B cell (primary cell): ENCODE measurements around the gene TRA2A. TPM values are rescaled to one million over a fixed set of nuclear protein-coding genes. Genes with fewer than 3 reads are reported as not detected.

Source experiments
- ATAC-seq: fragments of 200-7000 bp; cut with Tn5 transposase; one replicate; pipeline ENCODE4 v1.10.0; 2021; ENCODE audit warnings: low read depth, mild to moderate bottlenecking, moderate number of reproducible peaks, moderate library complexity
- CTCF ChIA-PET: fragments of 350-600 bp; sonication (Branson Sonifier 250); formaldehyde crosslinking; loops from one replicate; lab custom pipeline; 2021; ENCODE audit warnings: antibody characterized with exemption, inconsistent platforms; lab: Charles Lee
- POLR2A ChIA-PET: fragments of 350-600 bp; sonication (Branson Sonifier 250); formaldehyde crosslinking; loops from one replicate; lab custom pipeline; 2021; ENCODE audit warnings: antibody characterized with exemption; lab: Charles Lee
- DNase-seq: peaks from one replicate; pipeline ENCODE4 v3.0.0; 2013
- H2AFZ ChIP-seq: 2 replicates; pipeline ENCODE4 v1.6.1; 2012; ENCODE audit warnings: mild to moderate bottlenecking, low read depth, low read length; ENCODE audit not compliant: insufficient read depth, poor library complexity, severe bottlenecking
- H3K27ac ChIP-seq, 2 donors: 1 replicate in 1 of 2; 2 replicates in 1 of 2; pipeline ENCODE4 v1.5.1; 2012 to 2013; ENCODE audit warnings: low read length in 2 of 2, mild to moderate bottlenecking in 2 of 2, moderate library complexity in 1 of 2
- H3K27me3 ChIP-seq, 4 experiments: fragments of 200-600 bp in 1 of 4; sonication (generic) in 1 of 4; replicated peaks in 1 of 4; 1 replicate in 2 of 4; 2 replicates in 2 of 4; pipeline versions ENCODE4 v1.6.1 to v1.7.0; 2013 to 2016; ENCODE audit warnings: low read length in 3 of 4, mild to moderate bottlenecking in 2 of 4, mixed read lengths in 1 of 4, moderate library complexity in 1 of 4; ENCODE audit not compliant: insufficient read depth in 4 of 4, control insufficient read depth in 3 of 4; ENCODE audit errors: control extremely low read depth in 1 of 4
- H3K36me3 ChIP-seq, 2 experiments: replicated peaks in 1 of 2; 1 replicate in 1 of 2; 2 replicates in 1 of 2; pipeline versions ENCODE4 v1.6.1 to v1.7.1; 2013; ENCODE audit warnings: low read length in 1 of 2; ENCODE audit not compliant: insufficient read depth in 2 of 2, control insufficient read depth in 1 of 2; ENCODE audit errors: control extremely low read depth in 1 of 2, extremely low read depth in 1 of 2
- H3K4me1 ChIP-seq, 2 donors: fragments of 200-600 bp in 1 of 2; sonication (generic) in 1 of 2; 1 replicate in 1 of 2; 2 replicates in 1 of 2; pipeline versions ENCODE4 v1.5.1 to v1.6.1; 2013 to 2017; ENCODE audit warnings: low read length in 2 of 2; ENCODE audit not compliant: control insufficient read depth in 2 of 2, insufficient read depth in 2 of 2
- H3K4me2 ChIP-seq: replicated peaks from 2 replicates; pipeline ENCODE3; 2012; ENCODE audit warnings: mild to moderate bottlenecking, low read depth, low read length; ENCODE audit not compliant: poor library complexity, severe bottlenecking
- H3K4me3 ChIP-seq, 5 experiments: fragments of 200-600 bp in 1 of 5; sonication (generic) in 1 of 5; 1 replicate in 3 of 5; 2 replicates in 2 of 5; pipeline versions ENCODE4 v1.5.1 to v1.7.0; 2011 to 2016; ENCODE audit warnings: low read length in 4 of 5, mild to moderate bottlenecking in 4 of 5, low read depth in 2 of 5, control low read depth in 1 of 5, moderate library complexity in 1 of 5; ENCODE audit not compliant: insufficient read depth in 1 of 5; ENCODE audit errors: control extremely low read depth in 1 of 5, extremely low read depth in 1 of 5
- H3K79me2 ChIP-seq: fragments of 200-600 bp; sonication (generic); one replicate; pipeline ENCODE4 v1.6.0; 2016; ENCODE audit warnings: low read length; ENCODE audit not compliant: control insufficient read depth, insufficient read depth
- H3K9ac ChIP-seq: fragments of 200-600 bp; sonication (generic); 2 replicates; pipeline ENCODE4 v1.6.1; 2017; ENCODE audit warnings: mild to moderate bottlenecking, low read length, moderate library complexity
- H3K9me3 ChIP-seq, 3 donors: one replicate each; pipeline versions ENCODE4 v1.6.1 to v1.7.1; 2013; ENCODE audit warnings: low read length in 2 of 3; ENCODE audit not compliant: control insufficient read depth in 2 of 3, insufficient read depth in 1 of 3; ENCODE audit errors: control extremely low read depth in 1 of 3
- H4K20me1 ChIP-seq: 2 replicates; pipeline ENCODE4 v1.6.0; 2012; ENCODE audit warnings: mild to moderate bottlenecking, low read length; ENCODE audit not compliant: insufficient read depth, control insufficient read depth, poor library complexity, severe bottlenecking
- H3K27ac Mint-ChIP-seq: one replicate; pipeline ENCODE4 v1.8.0; 2021; ENCODE audit warnings: mixed read lengths
- H3K27me3 Mint-ChIP-seq: one replicate; pipeline ENCODE4 v1.8.0; 2021; ENCODE audit warnings: mixed read lengths
- H3K4me1 Mint-ChIP-seq: one replicate; pipeline ENCODE4 v1.8.0; 2021; ENCODE audit warnings: mixed read lengths
- H3K4me3 Mint-ChIP-seq: one replicate; pipeline ENCODE4 v1.8.0; 2021; ENCODE audit warnings: mixed read lengths
- H3K9me3 Mint-ChIP-seq: one replicate; pipeline ENCODE4 v1.8.0; 2022; ENCODE audit warnings: mixed read lengths; ENCODE audit not compliant: insufficient read depth
- CTCF ChIP-seq: fragments of 200-600 bp; IDR thresholded peaks from one replicate; pipeline ENCODE4 v1.8.0; 2022; ENCODE audit warnings: antibody characterized with exemption, mild to moderate bottlenecking
- EZH2 ChIP-seq: IDR thresholded peaks from 2 replicates; pipeline ENCODE4 v1.6.1; 2012; ENCODE audit warnings: borderline replicate concordance, low read depth, mild to moderate bottlenecking, moderate library complexity, low read length; ENCODE audit not compliant: insufficient read depth, poor library complexity, severe bottlenecking
- WGBS: methylation state at CpG from one replicate; pipeline ENCODE4 v1.1.5; 2013; ENCODE audit warnings: missing lambda C conversion rate; ENCODE audit not compliant: insufficient coverage; 5-methylcytosine and 5-hydroxymethylcytosine counted together
- intact Hi-C: fragments of 100-400 bp; cut with micrococcal nuclease; formaldehyde crosslinking; loops from one replicate; pipeline ENCODE4 v1.10.0; 2022
- polyA plus RNA-seq: library from polyadenylated mRNA; depleted of rRNA; stranded (reverse); fragments of >200 nt; gene quantifications from 2 replicates; pipeline ENCODE4 v1.2.3, GENCODE V29; 2012
- total RNA-seq, 2 donors: library from RNA; stranded (reverse); fragments of 120-200 nt in 1 of 2; gene quantifications; 1 replicate in 1 of 2; 2 replicates in 1 of 2; pipeline versions ENCODE4 v1.2.3 to v1.2.4, GENCODE V29; 2013 to 2022

Gene TRA2A
- total and polyA plus RNA-seq, 2 donors (not counting 1 experiment from before 2014, with no cell fraction given) = 107 to 173 TPM

- no peak for TF ChIP-seq EZH2
- no peak for TF ChIP-seq CTCF
- peaks cover 0 to 17% (median 5%) of the 10 kb centered on the region in 3 donors for H3K9me3 ChIP-seq
- H3K4me3 Mint-ChIP-seq = no peak overlapping the region
- no peak overlapping the region for H2AFZ ChIP-seq
- H3K9ac ChIP-seq = no peak overlapping the region
- H3K27me3 ChIP-seq = peaks cover 0 to 76% (median 49%) of the 10 kb centered on the region in 4 experiments
- POLR2A ChIA-PET = no interaction called here
- H3K27me3 Mint-ChIP-seq = peaks cover 46% of the 10 kb centered on the region
- WGBS = no CpG with 5 or more reads among the region's 1 CpG
- H3K4me3 ChIP-seq = no peak overlapping the region
- H4K20me1 ChIP-seq = peaks cover 14% of the 10 kb centered on the region
- DNase-seq (no peak), ATAC-seq (no peak)
- CTCF ChIA-PET = no interaction called here
- H3K9me3 Mint-ChIP-seq = no peaks in the 10 kb centered on the region
- no peaks in the 10 kb centered on the region for H3K79me2 ChIP-seq
- H3K4me1 Mint-ChIP-seq = peaks cover 12% of the 10 kb centered on the region
- peaks cover 18 to 27% of the 10 kb centered on the region in 2 donors for H3K4me1 ChIP-seq
- no peaks in the 10 kb centered on the region for H3K36me3 ChIP-seq
- no peak overlapping the region for H3K4me2 ChIP-seq
- intact Hi-C loops = no loop called here
- H3K27ac ChIP-seq = no peak overlapping the region
- H3K27ac Mint-ChIP-seq = no peak overlapping the region
Observed at GRCh38 chr7:23477157-23477499, 54.7 kb downstream of the TRA2A start.

- H4K20me1 ChIP-seq = peaks cover 17% of the 10 kb centered on the region
- DNase-seq = no peak
- ChIA-PET POLR2A (no interaction called here), CTCF (no interaction called here)
- H3K27me3 ChIP-seq = peaks cover 0 to 82% (median 55%) of the 10 kb centered on the region in 4 experiments
- H3K27ac ChIP-seq = no peak overlapping the region
- no peak overlapping the region for H3K9ac ChIP-seq
- ATAC-seq = no peak
- Mint-ChIP-seq H3K4me1 (peaks cover 14% of the 10 kb centered on the region), H3K27ac (no peak overlapping the region), H3K9me3 (no peaks in the 10 kb centered on the region), H3K4me3 (no peak overlapping the region), H3K27me3 (peaks cover 51% of the 10 kb centered on the region)
- intact Hi-C loops = no loop called here
- TF ChIP-seq CTCF = no peak
- no peak for TF ChIP-seq EZH2
- no peak overlapping the region for H3K4me2 ChIP-seq
- H3K4me1 ChIP-seq = peaks cover 19 to 29% of the 10 kb centered on the region in 2 donors
- no peaks in the 10 kb centered on the region for H3K36me3 ChIP-seq
- no peak overlapping the region for H3K4me3 ChIP-seq
- no peak overlapping the region for H2AFZ ChIP-seq
- no peaks in the 10 kb centered on the region for H3K79me2 ChIP-seq
- H3K9me3 ChIP-seq = peaks cover 0 to 19% (median 7%) of the 10 kb centered on the region in 3 donors
Observed at GRCh38 chr7:23476286-23477156, 55.3 kb downstream of the TRA2A start.
